GM10248 (cell line): ENCODE measurements around the gene C12orf42.

Source experiments
- CTCF ChIA-PET: fragments of 300-600 bp; sonication (Branson Sonifier 250); formaldehyde crosslinking; extraction: SDS; loops from one replicate; lab custom pipeline; 2021; ENCODE audit warnings: antibody characterized with exemption; lab: Yijun Ruan, JAX
- POLR2A ChIA-PET: fragments of 350-650 bp; sonication (Branson Sonifier 250); formaldehyde crosslinking; extraction: SDS; loops from one replicate; lab custom pipeline; 2020; ENCODE audit warnings: antibody characterized with exemption; lab: Yijun Ruan, JAX
- DNase-seq: peaks from one replicate; pipeline ENCODE4 v3.0.0; 2012; ENCODE audit errors: extremely low spot score
- CTCF ChIP-seq: IDR thresholded peaks from 2 replicates; pipeline ENCODE4 v1.5.1; 2012; ENCODE audit warnings: mild to moderate bottlenecking, low read depth; ENCODE audit errors: extremely low read depth, missing control alignments, control extremely low read depth

C12orf42 gene

GRCh38 chr12:103524238-103524875, 28.6 kb upstream of the C12orf42 start:
- CTCF ChIA-PET: interaction anchor here (0.7 to 8.9 kb wide), 12 partner anchors 8 to 641 kb away, joined by 3 to 50 read pairs (median 4); no protein-coding TSS in a partner anchor
- POLR2A ChIA-PET: interaction anchor here (0.6 kb wide), 1 partner anchor 55 kb away, joined by 3 read pairs; no protein-coding TSS in a partner anchor
- DNase-seq: no peak
- TF ChIP-seq CTCF: no peak

DNA sequence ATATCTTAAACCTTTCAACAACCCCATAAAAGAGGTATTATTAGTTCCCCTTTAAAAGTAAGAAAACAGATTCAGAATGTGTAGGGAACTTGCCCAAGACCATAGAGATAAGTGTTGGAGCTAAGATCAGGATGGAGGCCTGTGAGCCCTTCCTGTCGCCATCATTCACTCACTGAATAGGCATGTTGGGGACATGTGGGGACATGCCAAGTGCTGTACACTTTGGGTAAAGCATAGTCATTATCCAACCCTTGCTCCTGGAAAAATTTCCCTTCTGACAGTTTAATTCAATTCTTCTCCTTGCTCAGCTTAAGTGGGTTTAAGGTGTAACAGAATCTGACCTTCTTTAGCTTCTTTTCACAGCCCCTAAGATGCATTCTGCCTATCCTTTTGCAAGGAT, 28.0 kb upstream of the C12orf42 start:
- no peak for DNase-seq
- ChIA-PET POLR2A (no interaction called here), CTCF (interaction anchor here (0.7 to 8.9 kb wide), 13 partner anchors 8 to 640 kb away, joined by 3 to 50 read pairs (median 4); no protein-coding TSS in a partner anchor)
- TF ChIP-seq CTCF: no peak

DNA sequence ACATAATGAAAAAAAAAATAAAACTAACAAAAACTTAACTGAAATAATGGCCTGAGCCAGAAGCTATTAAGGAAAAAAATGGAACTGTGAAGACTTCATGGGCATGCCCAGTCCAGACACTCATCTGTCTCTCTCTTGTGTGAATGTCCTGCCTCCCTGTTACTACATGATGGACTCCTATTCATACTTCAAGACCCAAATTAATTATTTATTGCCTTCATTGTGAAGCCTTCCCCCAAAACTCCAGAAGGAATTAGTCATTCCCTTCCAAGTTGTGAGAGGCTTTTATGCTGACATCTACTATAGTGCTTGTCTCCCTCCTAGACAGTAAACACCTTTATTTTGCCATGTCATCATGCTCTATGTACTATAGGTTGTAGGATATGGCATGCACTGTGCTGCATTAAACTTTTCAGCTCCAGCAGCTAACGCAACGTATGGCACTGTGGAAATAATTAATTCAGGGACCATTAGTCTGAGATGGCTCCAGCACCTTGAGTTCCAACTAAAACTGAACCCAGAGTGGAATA, 25.0 kb upstream of the C12orf42 start:
- POLR2A ChIA-PET: no interaction called here
- TF ChIP-seq CTCF: no peak
- no peak for DNase-seq
- CTCF ChIA-PET: interaction anchor here (1.5 to 8.9 kb wide), 2 partner anchors 10 to 27 kb away, joined by 3 to 50 read pairs; no protein-coding TSS in a partner anchor

GRCh38 chr12:103519632-103520031, 23.9 kb upstream of the C12orf42 start:
- ChIA-PET CTCF (no interaction called here), POLR2A (no interaction called here)
- no peak for DNase-seq
- TF ChIP-seq CTCF: no peak

DNA sequence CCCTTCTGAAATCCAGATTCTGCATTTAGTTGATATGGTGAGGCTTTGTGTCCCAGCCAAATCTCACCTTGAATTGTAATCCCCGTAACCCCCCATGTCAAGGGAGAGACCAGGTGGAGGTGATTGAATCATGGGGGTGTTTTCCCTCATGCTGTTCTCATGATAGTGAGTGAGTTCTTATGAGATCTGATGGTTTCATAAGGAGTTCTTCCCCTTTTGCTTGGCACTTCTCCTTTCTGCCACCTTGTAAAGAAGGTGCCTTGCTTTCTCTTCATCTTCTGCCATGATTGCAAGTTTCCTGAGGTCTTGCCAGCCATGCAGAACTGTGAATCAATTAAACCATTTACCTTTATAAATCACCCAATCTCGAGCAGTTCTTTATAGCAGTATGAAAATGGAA, 23.1 kb upstream of the C12orf42 start:
- no peak for TF ChIP-seq CTCF
- CTCF ChIA-PET: no interaction called here
- POLR2A ChIA-PET: no interaction called here
- DNase-seq: no peak

DNA sequence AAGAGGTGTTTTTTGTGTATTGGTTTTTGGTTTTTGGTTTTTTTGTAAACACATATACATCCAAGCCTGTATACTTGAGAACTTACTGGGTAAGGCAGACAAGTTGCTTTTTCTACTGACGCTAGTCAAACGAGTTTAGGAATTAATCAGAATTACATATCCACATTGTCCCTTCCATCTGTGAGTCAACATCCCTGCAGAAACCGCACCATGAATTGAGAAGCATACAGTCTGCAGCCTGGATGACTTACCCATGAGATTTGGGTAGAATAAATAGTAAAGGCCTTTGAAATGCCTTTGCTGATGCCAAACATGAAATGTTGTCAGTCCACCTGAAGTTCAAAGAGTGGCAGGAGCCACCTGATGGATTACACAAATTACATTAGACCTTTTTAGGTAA, 21.4 kb upstream of the C12orf42 start:
- DNase-seq: no peak
- CTCF ChIA-PET: interaction anchor here (1.6 kb wide), 1 partner anchor 13 kb away, joined by 4 read pairs; no protein-coding TSS in a partner anchor

More for the DNA sequence above, 21.4 kb upstream of the C12orf42 start:
- TF ChIP-seq CTCF: no peak
- POLR2A ChIA-PET: no interaction called here
